IMR-90 (cell line): ENCODE measurements around the gene COL4A5. TPM values are rescaled to one million over a fixed set of nuclear protein-coding genes. Genes with fewer than 3 reads are reported as not detected.

ENCODE experiments used
- ATAC-seq: fragments of 200-7000 bp; cut with Tn5 transposase; 2 replicates; pipeline ENCODE4 v1.9.1; 2020; ENCODE audit warnings: low read depth, mild to moderate bottlenecking, moderate library complexity
- BruUV-seq: library from RNA; stranded (reverse); fragments of 400-500 nt; replicated peaks from 2 replicates; lab custom pipeline; 2021; lab: Mats Ljungman, UMichigan
- CTCF ChIA-PET: fragments of 300-600 bp; formaldehyde crosslinking; extraction: SDS; loops from one replicate; lab custom pipeline; 2021; ENCODE audit warnings: antibody characterized with exemption; lab: Yijun Ruan, JAX
- POLR2A ChIA-PET: fragments of 300-600 bp; sonication (Branson Sonifier 250); formaldehyde crosslinking; loops from one replicate; lab custom pipeline; 2022; ENCODE audit warnings: antibody characterized with exemption; ENCODE audit not compliant: unreplicated experiment; lab: Charles Lee
- DNase-seq: peaks from one replicate; pipeline ENCODE4 v3.0.0; 2013
- H2AFZ ChIP-seq: replicated peaks from 2 replicates; pipeline ENCODE3; 2013; ENCODE audit warnings: low read length, mild to moderate bottlenecking; ENCODE audit not compliant: poor library complexity
- H2AK5ac ChIP-seq: 2 replicates; pipeline ENCODE4 v1.6.1; 2013; ENCODE audit warnings: low read depth, low read length, inconsistent platforms
- H2AK9ac ChIP-seq: replicated peaks from 2 replicates; pipeline ENCODE3; 2013; ENCODE audit warnings: mild to moderate bottlenecking, low read depth, low read length, moderate library complexity; ENCODE audit not compliant: poor library complexity
- H2BK120ac ChIP-seq: 2 replicates; pipeline ENCODE4 v1.6.1; 2013; ENCODE audit warnings: low read depth, low read length, inconsistent platforms
- H2BK15ac ChIP-seq: 3 replicates; pipeline ENCODE4 v1.6.1; 2013; ENCODE audit warnings: low read depth, low read length, inconsistent platforms
- H2BK20ac ChIP-seq: 2 replicates; pipeline ENCODE4 v1.6.1; 2013; ENCODE audit warnings: low read depth, mild to moderate bottlenecking, inconsistent platforms, low read length, moderate library complexity
- H2BK5ac ChIP-seq: 2 replicates; pipeline ENCODE4 v1.6.1; 2013; ENCODE audit warnings: mild to moderate bottlenecking, low read depth, low read length, inconsistent platforms; ENCODE audit not compliant: poor library complexity, severe bottlenecking
- H3K14ac ChIP-seq: replicated peaks from 2 replicates; pipeline ENCODE4 v1.6.1; 2013; ENCODE audit warnings: low read depth, low read length, inconsistent platforms
- H3K18ac ChIP-seq: 2 replicates; pipeline ENCODE4 v1.6.1; 2013; ENCODE audit warnings: low read depth, low read length, control low read depth
- H3K23ac ChIP-seq: 2 replicates; pipeline ENCODE4 v1.6.1; 2013; ENCODE audit warnings: low read depth, low read length, inconsistent platforms
- H3K27ac ChIP-seq: 2 replicates; pipeline ENCODE4 v1.5.1; 2013; ENCODE audit warnings: mild to moderate bottlenecking, control low read depth, low read length; ENCODE audit not compliant: insufficient read depth
- H3K27me3 ChIP-seq: 2 replicates; pipeline ENCODE4 v1.6.1; 2013; ENCODE audit warnings: low read length; ENCODE audit not compliant: control insufficient read depth, insufficient read depth
- H3K36me3 ChIP-seq: 2 replicates; pipeline ENCODE4 v1.6.1; 2013; ENCODE audit warnings: low read length, mixed read lengths; ENCODE audit not compliant: control insufficient read depth, insufficient read depth
- H3K4ac ChIP-seq: 2 replicates; pipeline ENCODE4 v1.6.1; 2013; ENCODE audit warnings: low read depth, low read length, inconsistent platforms
- H3K4me1 ChIP-seq: 2 replicates; pipeline ENCODE4 v1.6.1; 2013; ENCODE audit warnings: low read length, mixed read lengths; ENCODE audit not compliant: control insufficient read depth, insufficient read depth
- H3K4me2 ChIP-seq: 2 replicates; pipeline ENCODE4 v1.6.1; 2013; ENCODE audit warnings: low read depth, mild to moderate bottlenecking, control low read depth, low read length, moderate library complexity
- H3K4me3 ChIP-seq: 2 replicates; pipeline ENCODE4 v1.5.1; 2013; ENCODE audit warnings: low read depth, mild to moderate bottlenecking, control low read depth, low read length, moderate library complexity; ENCODE audit not compliant: insufficient read depth
- H3K56ac ChIP-seq: 2 replicates; pipeline ENCODE4 v1.6.1; 2013; ENCODE audit warnings: low read length, inconsistent platforms; ENCODE audit not compliant: insufficient read depth; ENCODE audit errors: extremely low read depth
- H3K79me1 ChIP-seq, 2 experiments: 2 replicates each; pipeline ENCODE4 v1.6.1; 2013; ENCODE audit warnings: low read length in 2 of 2, inconsistent platforms in 1 of 2, low read depth in 1 of 2
- H3K9ac ChIP-seq: 2 replicates; pipeline ENCODE4 v1.6.1; 2013; ENCODE audit warnings: low read depth, low read length, control low read depth
- H3K9me1 ChIP-seq: 2 replicates; pipeline ENCODE4 v1.6.1; 2013; ENCODE audit warnings: low read length, inconsistent platforms; ENCODE audit not compliant: insufficient read depth
- H3K9me3 ChIP-seq: 2 replicates; pipeline ENCODE4 v1.6.1; 2013; ENCODE audit warnings: low read length; ENCODE audit not compliant: control insufficient read depth, insufficient read depth
- H4K20me1 ChIP-seq: 2 replicates; pipeline ENCODE4 v1.6.1; 2013; ENCODE audit warnings: low read length, inconsistent platforms; ENCODE audit not compliant: insufficient read depth
- H4K5ac ChIP-seq: 2 replicates; pipeline ENCODE4 v1.6.1; 2013; ENCODE audit warnings: mild to moderate bottlenecking, low read depth, low read length, control low read depth
- H4K8ac ChIP-seq, 2 experiments: 2 replicates each; pipeline ENCODE4 v1.6.1; 2013; ENCODE audit warnings: low read depth in 2 of 2, low read length in 2 of 2, control low read depth in 1 of 2, inconsistent platforms in 1 of 2
- H4K91ac ChIP-seq: 2 replicates; pipeline ENCODE4 v1.6.1; 2013; ENCODE audit warnings: low read depth, low read length, inconsistent platforms; ENCODE audit not compliant: insufficient read depth
- NFE2L2 ChIP-seq: fragments of 150-350 bp; IDR thresholded peaks from 2 replicates; pipeline ENCODE4 v1.6.1; 2016; ENCODE audit warnings: low read depth, mild to moderate bottlenecking, low read length
- RAD21 ChIP-seq: IDR thresholded peaks from 2 replicates; pipeline ENCODE4 v1.6.1; 2012; ENCODE audit warnings: low read length, improper control_type of control experiment
- SMC3 ChIP-seq: fragments of 150-350 bp; IDR thresholded peaks from 2 replicates; pipeline ENCODE4 v1.6.1; 2016; ENCODE audit warnings: low read depth, mild to moderate bottlenecking, antibody characterized with exemption, low read length, moderate library complexity
- WGBS, 2 experiments: methylation state at CpG; one replicate each; pipeline versions ENCODE4 v1.1.5 to v1.1.7; 2013; ENCODE audit warnings: missing lambda C conversion rate in 2 of 2; ENCODE audit not compliant: insufficient read length in 1 of 2; ENCODE audit errors: extremely low coverage in 2 of 2; 5-methylcytosine and 5-hydroxymethylcytosine counted together
- dilution Hi-C: fragments of 300-500 bp; cut with HindIII; formaldehyde crosslinking; loops from one replicate; pipeline ENCODE4 v1.14.3; 2018; ENCODE audit warnings: low sequenced_read_pairs; ENCODE audit not compliant: unreplicated experiment
- in situ Hi-C: fragments of 300-500 bp; cut with MboI; formaldehyde crosslinking; loops from 3 replicates; pipeline ENCODE4 v1.14.3; 2019; ENCODE audit warnings: low sequenced_read_pairs, inconsistent platforms, mixed read lengths
- intact Hi-C: fragments of 100-400 bp; cut with micrococcal nuclease; formaldehyde crosslinking; loops from 2 replicates; pipeline ENCODE4 v1.10.0; 2022
- polyA plus RNA-seq, 3 experiments: library from polyadenylated mRNA; depleted of rRNA; stranded (reverse); fragments of >200 nt; gene quantifications; 2 replicates each; pipeline ENCODE4 v1.2.3, GENCODE V29; 2012; ENCODE audit warnings: low replicate concordance in 1 of 3
- total RNA-seq: library from RNA; depleted of rRNA; stranded (reverse); fragments of >200 nt; gene quantifications from 2 replicates; pipeline ENCODE4 v1.2.3, GENCODE V29; 2012

COL4A5 gene
- total and polyA plus RNA-seq, 2 of the 4 experiments (the other 2 are of a cell fraction): 16.3 to 26.6 TPM

- Histone ChIP-seq H4K5ac (no peak overlapping the region), H3K36me3 (no peaks in the 10 kb centered on the region), H2BK120ac (no peak overlapping the region), H3K9me3 (no peaks in the 10 kb centered on the region), H2AFZ (no peak overlapping the region), H3K14ac (no peak overlapping the region), H2AK5ac (no peak overlapping the region), H3K4me2 (no peak overlapping the region; the same call in 1 of the 2 replicates), H2AK9ac (no peak overlapping the region), H3K23ac (no peak overlapping the region), H3K79me1 (no peaks in the 10 kb centered on the region), H3K27me3 (no peaks in the 10 kb centered on the region), H4K91ac (no peak overlapping the region), H4K8ac (no peak overlapping the region), H3K18ac (no peak overlapping the region), H3K56ac (no peak overlapping the region), H2BK20ac (no peak overlapping the region), H2BK5ac (no peak overlapping the region), H4K20me1 (no peaks in the 10 kb centered on the region; the same call in 1 of the 2 replicates), H3K27ac (no peak overlapping the region), H3K4me1 (peaks cover 2% of the 10 kb centered on the region; the same call in 1 of the 2 replicates), H3K9ac (no peak overlapping the region), H2BK15ac (no peak overlapping the region), H3K4me3 (no peak overlapping the region), H3K4ac (no peak overlapping the region), H3K9me1 (no peaks in the 10 kb centered on the region)
- no CpG with 5 or more reads among the region's 4 CpGs for WGBS, 2 experiments
- CTCF ChIA-PET: interaction anchor here (1.1 kb wide), 1 partner anchor 12 kb away, joined by 3 read pairs; no protein-coding TSS in a partner anchor
- intact Hi-C loops (no loop called here), dilution Hi-C loops (no loop called here), in situ Hi-C loops (no loop called here)
- no TSS peak for BruUV-seq
- POLR2A ChIA-PET: no interaction called here
- DNase-seq: no peak
- TF ChIP-seq SMC3 (no peak), NFE2L2 (no peak), RAD21 (no peak)
- ATAC-seq: no peak
Measured at GRCh38 chrX:108456971-108457477, 17.4 kb downstream of the COL4A5 start.
